Karpas-422 (cell line): ENCODE data around the gene ITGA4. TPM values are rescaled to one million over a fixed set of nuclear protein-coding genes. Genes with fewer than 3 reads are reported as not detected.

ENCODE experiments used
- DNase-seq: peaks from one replicate; pipeline ENCODE4 v3.0.0-alpha.2; 2015
- H2AFZ ChIP-seq: fragments of 200-600 bp; sonication (generic); 2 replicates; pipeline ENCODE4 v1.6.1; 2014; ENCODE audit warnings: antibody characterized with exemption, low read length, mixed read lengths
- H3K27ac ChIP-seq: fragments of 200-600 bp; sonication (generic); 2 replicates; pipeline ENCODE4 v1.5.1; 2014; ENCODE audit warnings: mild to moderate bottlenecking, low read length, moderate library complexity
- H3K27me3 ChIP-seq: fragments of 200-600 bp; sonication (generic); 2 replicates; pipeline ENCODE4 v1.6.1; 2014; ENCODE audit warnings: low read length, mixed read lengths
- H3K36me3 ChIP-seq: fragments of 200-600 bp; sonication (generic); 2 replicates; pipeline ENCODE4 v1.6.1; 2014; ENCODE audit warnings: low read length, mixed read lengths; ENCODE audit not compliant: insufficient read depth
- H3K4me1 ChIP-seq: fragments of 200-600 bp; sonication (generic); 2 replicates; pipeline ENCODE4 v1.6.1; 2014; ENCODE audit warnings: mild to moderate bottlenecking, low read length, mixed read lengths
- H3K4me2 ChIP-seq: fragments of 200-600 bp; sonication (generic); 2 replicates; pipeline ENCODE4 v1.6.1; 2014; ENCODE audit warnings: low read length, low read depth, mild to moderate bottlenecking; ENCODE audit not compliant: poor library complexity, severe bottlenecking
- H3K4me3 ChIP-seq: fragments of 200-600 bp; sonication (generic); 2 replicates; pipeline ENCODE4 v1.5.1; 2014; ENCODE audit warnings: mild to moderate bottlenecking, antibody characterized with exemption, low read length, mixed read lengths
- H3K79me2 ChIP-seq: fragments of 200-600 bp; sonication (generic); 2 replicates; pipeline ENCODE4 v1.6.1; 2014; ENCODE audit warnings: mild to moderate bottlenecking, low read length, mixed read lengths
- H3K9ac ChIP-seq: fragments of 200-600 bp; sonication (generic); 2 replicates; pipeline ENCODE4 v1.6.0; 2014; ENCODE audit warnings: low read length
- H3K9me2 ChIP-seq: fragments of 200-600 bp; sonication (generic), shearing (Covaris generic); replicated peaks from 2 replicates; pipeline ENCODE4 v1.6.0; 2014; ENCODE audit warnings: mild to moderate bottlenecking, low read length, moderate library complexity; ENCODE audit not compliant: insufficient read depth
- H3K9me3 ChIP-seq: fragments of 300-700, 200-600 bp; sonication (generic); 2 replicates; pipeline ENCODE4 v1.6.1; 2014; ENCODE audit warnings: low read length, mixed read lengths
- H4K20me1 ChIP-seq: fragments of 200-600 bp; sonication (generic); 2 replicates; pipeline ENCODE4 v1.6.1; 2014; ENCODE audit warnings: mild to moderate bottlenecking, antibody characterized with exemption, low read length, low read depth; ENCODE audit not compliant: insufficient read depth
- total RNA-seq: library from RNA; depleted of rRNA; stranded (reverse); fragments of >200 nt; shearing (Covaris generic); gene quantifications from 2 replicates; pipeline ENCODE4 v1.2.3, GENCODE V29; 2014; ENCODE audit warnings: low replicate concordance

The ITGA4 gene
- total RNA-seq, 1 experiment from 2014 or later = 244 TPM

DNA sequence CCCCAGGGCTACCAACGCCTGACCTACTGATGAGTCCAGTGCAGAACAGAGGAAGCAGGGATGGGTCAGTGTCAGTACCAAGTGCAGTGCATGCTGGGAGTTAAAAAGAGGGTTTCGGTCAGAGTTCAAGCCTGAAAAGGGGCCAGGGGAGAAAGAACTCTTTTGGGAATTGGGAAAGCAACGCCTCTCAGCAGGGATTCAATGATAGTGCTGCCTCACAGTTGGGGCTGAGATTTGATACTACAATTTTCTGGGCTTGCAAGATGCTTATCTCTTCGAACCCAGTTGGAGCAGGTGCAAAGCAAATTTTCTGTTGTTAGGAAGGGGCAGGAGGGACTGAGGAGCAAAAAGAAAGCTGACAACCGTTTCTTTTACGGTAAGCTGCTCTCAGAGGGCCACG lies 117.1 kb downstream of the ITGA4 start:
- H2AFZ ChIP-seq = no peak overlapping the region
- H3K4me1 ChIP-seq = peaks cover 78% of the 10 kb centered on the region
- H3K36me3 ChIP-seq = no peaks in the 10 kb centered on the region
- H3K4me2 ChIP-seq = peak overlapping the region; percentile 29
- DNase-seq = no peak
- no peaks in the 10 kb centered on the region for H3K79me2 ChIP-seq
- no peak overlapping the region for H3K4me3 ChIP-seq
- H3K9me2 ChIP-seq = no peaks in the 10 kb centered on the region
- H3K9ac ChIP-seq = peak overlapping the region; percentile 26
- no peaks in the 10 kb centered on the region for H3K9me3 ChIP-seq
- no peaks in the 10 kb centered on the region for H4K20me1 ChIP-seq
- H3K27ac ChIP-seq = peak overlapping the region; percentile 69
- no peaks in the 10 kb centered on the region for H3K27me3 ChIP-seq

DNA sequence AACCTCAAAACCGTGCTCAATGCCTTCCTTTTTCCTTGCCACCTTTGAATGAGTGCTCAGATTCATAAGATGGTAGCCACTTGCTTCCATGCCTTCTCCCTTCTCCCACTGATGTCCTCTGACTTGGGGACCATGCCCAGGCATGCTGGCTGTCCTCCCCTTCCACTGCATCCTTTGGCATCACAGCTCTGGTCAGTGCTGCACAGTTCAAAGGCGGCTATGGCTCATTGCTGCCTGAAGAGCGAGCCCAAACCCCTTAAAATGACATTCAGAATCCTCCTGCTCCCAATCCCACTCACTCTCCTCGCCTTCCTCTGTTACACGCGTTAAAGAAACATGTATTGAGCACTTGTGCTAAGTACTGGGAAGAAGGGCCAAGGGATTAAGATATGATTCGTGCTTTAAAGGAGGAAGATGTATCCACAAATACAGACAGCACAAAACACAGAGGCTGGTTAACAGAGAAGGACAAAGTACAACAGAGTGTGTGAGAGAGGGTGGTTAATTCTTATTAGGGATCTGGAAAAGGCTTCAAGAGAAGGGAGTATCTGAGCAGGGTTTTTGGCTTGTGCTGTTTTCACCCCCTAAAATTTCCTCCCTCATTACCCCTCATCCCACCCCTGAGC lies 118.0 kb downstream of the ITGA4 start:
- no peaks in the 10 kb centered on the region for H3K36me3 ChIP-seq
- peak overlapping the region; percentile 29 for H3K4me2 ChIP-seq
- peak overlapping the region; percentile 69 for H3K27ac ChIP-seq
- H3K9me2 ChIP-seq = no peaks in the 10 kb centered on the region
- H3K9ac ChIP-seq = peak overlapping the region; percentile 26
- H3K9me3 ChIP-seq = no peaks in the 10 kb centered on the region
- no peaks in the 10 kb centered on the region for H4K20me1 ChIP-seq
- H3K4me1 ChIP-seq = peaks cover 78% of the 10 kb centered on the region
- no peak overlapping the region for H3K4me3 ChIP-seq
- H2AFZ ChIP-seq = no peak overlapping the region
- no peak for DNase-seq
- H3K79me2 ChIP-seq = no peaks in the 10 kb centered on the region
- H3K27me3 ChIP-seq = no peaks in the 10 kb centered on the region

DNA sequence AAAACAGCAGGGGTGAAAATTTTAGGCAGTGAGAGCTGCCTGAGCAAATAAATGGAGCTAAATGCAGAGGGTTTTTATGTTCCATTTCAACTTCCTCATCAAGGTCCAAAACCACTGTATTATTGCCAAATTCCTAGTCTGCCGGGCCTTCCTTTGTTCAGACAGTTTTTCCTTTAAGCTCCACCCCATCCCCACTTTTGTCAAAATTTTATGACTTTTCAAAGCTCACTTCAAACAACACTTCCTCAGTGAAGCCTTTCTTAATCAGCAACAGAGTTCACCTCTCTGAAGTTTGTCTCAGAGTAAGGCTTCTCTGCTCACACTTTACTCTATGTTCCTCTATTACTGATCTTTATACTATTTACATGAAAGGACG lies 118.5 kb downstream of the ITGA4 start:
- DNase-seq = no peak
- H3K9ac ChIP-seq = peak overlapping the region; percentile 26
- H3K9me3 ChIP-seq = no peaks in the 10 kb centered on the region
- no peak overlapping the region for H2AFZ ChIP-seq
- peaks cover 79% of the 10 kb centered on the region for H3K4me1 ChIP-seq
- H3K27ac ChIP-seq = peak overlapping the region; percentile 69
- no peak overlapping the region for H3K4me3 ChIP-seq
- H3K36me3 ChIP-seq = no peaks in the 10 kb centered on the region
- no peaks in the 10 kb centered on the region for H3K79me2 ChIP-seq
- no peaks in the 10 kb centered on the region for H4K20me1 ChIP-seq
- H3K9me2 ChIP-seq = no peaks in the 10 kb centered on the region
- H3K27me3 ChIP-seq = no peaks in the 10 kb centered on the region
- H3K4me2 ChIP-seq = no peak overlapping the region

DNA sequence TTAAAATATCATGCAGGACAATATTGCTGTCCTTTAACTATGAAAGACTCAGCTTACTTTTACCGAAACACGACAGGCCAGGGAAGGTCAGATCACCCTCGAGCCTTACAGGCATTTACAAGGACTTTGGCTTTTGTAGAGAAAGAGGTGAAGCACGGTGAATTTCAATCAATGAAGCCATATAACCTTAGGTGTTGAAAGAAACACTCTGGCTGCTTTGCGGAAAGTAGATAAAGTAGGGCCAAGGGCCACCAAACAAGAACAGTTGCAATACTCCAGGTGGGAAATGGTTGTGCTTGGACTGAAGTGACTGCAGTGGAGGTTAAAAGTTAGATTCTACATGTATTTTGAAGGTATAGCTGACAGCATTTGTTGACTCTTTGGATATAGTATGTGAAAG lies 119.2 kb downstream of the ITGA4 start:
- no peaks in the 10 kb centered on the region for H3K79me2 ChIP-seq
- no peak overlapping the region for H3K4me3 ChIP-seq
- no peaks in the 10 kb centered on the region for H3K36me3 ChIP-seq
- H3K9me3 ChIP-seq = no peaks in the 10 kb centered on the region
- no peak for DNase-seq
- no peaks in the 10 kb centered on the region for H3K27me3 ChIP-seq
- H3K27ac ChIP-seq = 0 out of 2 replicates have a peak overlapping the region, but pooled peaks have one; percentile 69
- peaks cover 79% of the 10 kb centered on the region for H3K4me1 ChIP-seq
- H4K20me1 ChIP-seq = no peaks in the 10 kb centered on the region
- no peak overlapping the region for H3K9ac ChIP-seq
- H3K4me2 ChIP-seq = no peak overlapping the region
- no peak overlapping the region for H2AFZ ChIP-seq
- H3K9me2 ChIP-seq = no peaks in the 10 kb centered on the region

DNA sequence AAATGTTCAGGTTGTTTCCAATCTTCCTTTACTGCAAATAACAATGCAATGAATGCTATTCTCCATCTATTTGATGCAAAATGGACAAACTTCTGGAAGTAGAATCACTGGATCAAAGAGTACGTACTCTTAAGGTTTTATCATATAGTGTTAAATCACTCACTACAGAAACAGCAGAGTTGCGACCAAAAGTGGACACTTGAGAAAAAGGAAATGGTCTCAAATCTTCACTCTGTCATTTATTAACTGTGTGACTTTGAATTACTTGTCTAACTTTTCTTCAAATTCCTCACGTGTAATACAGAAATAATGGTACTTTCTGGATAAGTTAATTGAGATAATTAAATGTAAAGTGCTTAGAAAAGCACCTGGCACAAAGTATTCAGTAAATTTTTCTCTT lies 121.6 kb downstream of the ITGA4 start:
- H3K9me3 ChIP-seq = no peaks in the 10 kb centered on the region
- no peaks in the 10 kb centered on the region for H3K27me3 ChIP-seq
- no peak overlapping the region for H3K27ac ChIP-seq
- no peak overlapping the region for H3K9ac ChIP-seq
- DNase-seq = no peak
- H2AFZ ChIP-seq = no peak overlapping the region
- H3K9me2 ChIP-seq = no peaks in the 10 kb centered on the region
- no peaks in the 10 kb centered on the region for H3K79me2 ChIP-seq
- H4K20me1 ChIP-seq = no peaks in the 10 kb centered on the region
- H3K4me2 ChIP-seq = no peak overlapping the region
- 0 out of 2 replicates have a peak, but pooled peaks cover 2% of the 10 kb centered on the region for H3K36me3 ChIP-seq
- peaks cover 58% of the 10 kb centered on the region for H3K4me1 ChIP-seq
- H3K4me3 ChIP-seq = no peak overlapping the region

DNA sequence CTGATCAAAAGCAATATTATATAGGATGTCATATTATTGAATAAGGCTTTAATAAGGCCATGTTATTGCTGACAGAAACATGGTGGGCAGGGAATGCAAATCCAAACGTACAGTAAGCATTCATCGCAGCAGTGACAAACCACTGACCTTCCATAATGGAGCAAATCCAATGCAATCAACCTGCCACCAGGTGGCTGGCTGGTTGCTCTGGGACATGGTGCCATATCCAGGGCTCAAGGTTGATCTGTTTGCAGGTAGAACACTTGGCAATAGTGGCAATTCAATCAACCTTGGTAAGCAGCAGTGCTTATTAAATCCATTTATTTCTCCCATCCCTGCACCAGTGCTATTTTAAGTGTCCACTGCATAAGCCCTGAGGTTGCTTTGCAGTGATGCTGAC lies 124.3 kb downstream of the ITGA4 start:
- DNase-seq = peak; percentile 62
- H4K20me1 ChIP-seq = no peaks in the 10 kb centered on the region
- peaks cover 50% of the 10 kb centered on the region for H3K4me1 ChIP-seq
- H3K4me2 ChIP-seq = no peak overlapping the region
- H3K4me3 ChIP-seq = no peak overlapping the region
- peaks cover 6% of the 10 kb centered on the region; the same call in 1 of the 2 replicates for H3K36me3 ChIP-seq
- H3K27ac ChIP-seq = no peak overlapping the region
- no peaks in the 10 kb centered on the region for H3K27me3 ChIP-seq
- no peaks in the 10 kb centered on the region for H3K9me3 ChIP-seq
- no peaks in the 10 kb centered on the region for H3K79me2 ChIP-seq
- H3K9ac ChIP-seq = no peak overlapping the region
- H2AFZ ChIP-seq = no peak overlapping the region
- no peaks in the 10 kb centered on the region for H3K9me2 ChIP-seq

DNA sequence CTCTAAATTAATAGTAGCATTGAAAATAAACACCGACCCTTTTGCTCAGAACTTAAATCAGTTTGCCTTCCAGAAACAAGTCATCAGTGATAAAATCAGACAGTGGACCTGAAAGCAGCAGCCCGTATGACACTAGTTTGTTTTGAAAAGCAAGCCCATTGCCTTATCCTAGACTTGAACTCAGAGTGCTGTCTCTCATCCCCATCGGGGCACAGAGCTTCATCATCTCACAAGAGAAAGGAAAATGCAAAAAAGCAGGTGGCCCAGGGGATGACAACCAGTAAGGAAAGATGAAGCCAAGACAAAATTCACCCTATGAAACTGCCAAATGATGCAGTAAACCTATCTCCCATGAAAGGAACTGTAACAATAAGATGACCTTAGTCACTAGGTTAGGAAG lies 128.5 kb downstream of the ITGA4 start:
- Histone ChIP-seq H3K4me2 (peak overlapping the region; percentile 67), H3K9me3 (no peaks in the 10 kb centered on the region), H3K27me3 (no peaks in the 10 kb centered on the region), H4K20me1 (no peaks in the 10 kb centered on the region), H3K9ac (peak overlapping the region; percentile 48), H2AFZ (no peak overlapping the region), H3K9me2 (no peaks in the 10 kb centered on the region), H3K79me2 (no peaks in the 10 kb centered on the region), H3K4me3 (peak overlapping the region; percentile 29), H3K27ac (peak overlapping the region; percentile 92), H3K4me1 (peaks cover 49% of the 10 kb centered on the region), H3K36me3 (peaks cover 6% of the 10 kb centered on the region; the same call in 1 of the 2 replicates)
- DNase-seq = peak; percentile 86
